OCI-LY1 (cell line): ENCODE data around the gene BTBD2.
A peak's percentile ranks its signal among the peaks of the same experiment; 100 is the strongest.

Source experiments
- H2AFZ ChIP-seq: fragments of 200-600 bp; sonication (generic), shearing (Covaris generic); 2 replicates; pipeline ENCODE4 v1.6.0; 2014; ENCODE audit warnings: antibody characterized with exemption, mild to moderate bottlenecking, low read length
- H3F3A ChIP-seq: fragments of 200-600 bp; sonication (generic), shearing (Covaris generic); 2 replicates; pipeline ENCODE4 v1.6.0; 2014; ENCODE audit warnings: mild to moderate bottlenecking, antibody characterized with exemption, low read length, moderate library complexity; ENCODE audit not compliant: insufficient read depth
- H3K27ac ChIP-seq: fragments of 200-600 bp; sonication (generic); 2 replicates; pipeline ENCODE4 v1.5.1; 2014; ENCODE audit warnings: low read length, mixed run types, mild to moderate bottlenecking, low read depth; ENCODE audit not compliant: poor library complexity, severe bottlenecking
- H3K27me3 ChIP-seq: fragments of 200-600 bp; sonication (generic); 2 replicates; pipeline ENCODE4 v1.6.0; 2014; ENCODE audit warnings: antibody characterized with exemption, mild to moderate bottlenecking, low read length, moderate library complexity; ENCODE audit not compliant: insufficient read depth
- H3K36me3 ChIP-seq: fragments of 200-600 bp; sonication (generic); 2 replicates; pipeline ENCODE4 v1.6.1; 2014; ENCODE audit warnings: mild to moderate bottlenecking, antibody characterized with exemption, low read length, moderate library complexity, mixed read lengths; ENCODE audit not compliant: insufficient read depth
- H3K4me1 ChIP-seq: fragments of 200-600 bp; sonication (generic); 2 replicates; pipeline ENCODE4 v1.5.1; 2014; ENCODE audit warnings: mild to moderate bottlenecking, low read length, moderate library complexity; ENCODE audit not compliant: insufficient read depth, severe bottlenecking
- H3K4me2 ChIP-seq: fragments of 200-600 bp; sonication (generic), shearing (Covaris generic); 2 replicates; pipeline ENCODE4 v1.6.1; 2014; ENCODE audit warnings: low read length
- H3K4me3 ChIP-seq: fragments of 200-600 bp; sonication (generic); 2 replicates; pipeline ENCODE4 v1.5.1; 2014; ENCODE audit warnings: low read length, low read depth, mild to moderate bottlenecking, mixed read lengths; ENCODE audit not compliant: poor library complexity, severe bottlenecking
- H3K79me2 ChIP-seq: fragments of 200-600 bp; shearing (Covaris generic); 2 replicates; pipeline ENCODE4 v1.6.1; 2016; ENCODE audit warnings: mixed run types, low read length, mixed read lengths; ENCODE audit not compliant: insufficient read depth
- H3K9ac ChIP-seq: fragments of 200-600 bp; sonication (generic), shearing (Covaris generic); 2 replicates; pipeline ENCODE4 v1.6.1; 2014; ENCODE audit warnings: mild to moderate bottlenecking, low read length, mixed read lengths
- H3K9me2 ChIP-seq: fragments of 200-600 bp; sonication (generic), shearing (Covaris generic); 2 replicates; pipeline ENCODE4 v1.6.1; 2014; ENCODE audit warnings: low read depth, mild to moderate bottlenecking, low read length, mixed read lengths
- H3K9me3 ChIP-seq: fragments of 200-600 bp; shearing (Covaris generic); 2 replicates; pipeline ENCODE4 v1.6.1; 2014; ENCODE audit warnings: low read length, mixed read lengths
- H4K20me1 ChIP-seq: fragments of 200-600 bp; sonication (generic), shearing (Covaris generic); 2 replicates; pipeline ENCODE4 v1.6.0; 2016; ENCODE audit warnings: mild to moderate bottlenecking, low read length; ENCODE audit not compliant: insufficient read depth
- EZH2 ChIP-seq: fragments of 200-600 bp; sonication (generic), shearing (Covaris generic); IDR thresholded peaks from 2 replicates; pipeline ENCODE4 v1.8.0; 2017; ENCODE audit warnings: borderline replicate concordance, mixed run types, mild to moderate bottlenecking, antibody characterized with exemption, low read length, moderate library complexity, mixed read lengths
- TF ChIP-seq, protein P1 (sequence below): fragments of 200-600 bp; sonication (generic), shearing (Covaris generic); IDR thresholded peaks from 2 replicates; pipeline ENCODE4 v1.5.1; 2017; ENCODE audit warnings: mild to moderate bottlenecking, antibody characterized with exemption, low read length, moderate library complexity, mixed read lengths

Gene BTBD2

DNA sequence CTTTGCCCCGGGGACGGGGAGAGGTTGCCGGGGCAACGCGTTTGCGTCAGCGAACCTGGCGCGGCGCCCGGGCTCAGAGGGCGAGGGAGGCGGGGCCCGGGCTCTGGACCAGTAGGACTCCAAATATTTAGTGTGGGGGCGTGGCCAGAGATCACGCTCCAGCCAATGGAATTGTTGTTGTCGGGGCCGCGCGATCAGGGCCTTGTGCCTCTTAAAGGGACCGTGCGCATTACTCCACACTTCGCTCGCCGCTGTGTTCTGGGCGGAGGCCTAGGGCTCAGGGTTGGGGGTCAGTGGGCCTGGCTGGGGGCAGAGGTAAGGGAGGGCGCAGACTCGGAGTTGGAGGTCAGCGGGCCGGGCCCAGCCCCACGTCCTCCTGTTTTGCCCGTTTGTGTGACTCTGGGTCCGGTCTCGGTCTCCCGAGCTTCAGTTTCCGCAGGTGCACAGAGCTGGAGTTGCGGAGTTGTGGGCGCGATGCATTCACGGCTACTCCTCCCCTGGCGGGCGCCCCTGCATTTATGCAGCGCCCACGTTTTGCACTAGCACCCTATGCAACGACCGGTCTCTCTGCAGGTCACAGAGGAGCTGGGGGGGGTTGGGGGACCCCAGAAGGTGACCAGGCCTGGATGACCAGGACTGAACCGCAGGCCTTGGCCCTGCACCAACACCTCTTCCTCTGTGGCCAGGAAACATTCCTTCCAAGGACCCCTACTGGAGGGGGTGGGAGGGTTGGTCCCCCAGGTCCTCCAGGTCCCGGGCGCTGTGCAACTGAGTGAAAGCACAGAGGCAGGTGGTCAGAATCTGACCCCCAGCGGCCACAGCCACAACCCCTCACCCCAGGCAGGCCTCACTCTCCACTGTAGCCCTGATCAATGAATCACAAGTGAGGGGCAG, 46.2 kb upstream of the BTBD2 start:
- Histone ChIP-seq H4K20me1 (no peaks in the 10 kb centered on the region), H3K4me2 (peak overlapping the region; percentile 87), H3K9me2 (no peaks in the 10 kb centered on the region), H3K79me2 (no peaks in the 10 kb centered on the region), H3K27me3 (no peaks in the 10 kb centered on the region), H3K9me3 (no peaks in the 10 kb centered on the region), H3K9ac (peak overlapping the region; percentile 83), H3K4me3 (peak overlapping the region; percentile 76), H3K36me3 (no peaks in the 10 kb centered on the region), H3F3A (no peaks in the 10 kb centered on the region), H2AFZ (no peak overlapping the region), H3K27ac (peak overlapping the region; percentile 73), H3K4me1 (peaks cover 42% of the 10 kb centered on the region)
- TF ChIP-seq EZH2, result no peak
- TF ChIP-seq, protein P1, sequence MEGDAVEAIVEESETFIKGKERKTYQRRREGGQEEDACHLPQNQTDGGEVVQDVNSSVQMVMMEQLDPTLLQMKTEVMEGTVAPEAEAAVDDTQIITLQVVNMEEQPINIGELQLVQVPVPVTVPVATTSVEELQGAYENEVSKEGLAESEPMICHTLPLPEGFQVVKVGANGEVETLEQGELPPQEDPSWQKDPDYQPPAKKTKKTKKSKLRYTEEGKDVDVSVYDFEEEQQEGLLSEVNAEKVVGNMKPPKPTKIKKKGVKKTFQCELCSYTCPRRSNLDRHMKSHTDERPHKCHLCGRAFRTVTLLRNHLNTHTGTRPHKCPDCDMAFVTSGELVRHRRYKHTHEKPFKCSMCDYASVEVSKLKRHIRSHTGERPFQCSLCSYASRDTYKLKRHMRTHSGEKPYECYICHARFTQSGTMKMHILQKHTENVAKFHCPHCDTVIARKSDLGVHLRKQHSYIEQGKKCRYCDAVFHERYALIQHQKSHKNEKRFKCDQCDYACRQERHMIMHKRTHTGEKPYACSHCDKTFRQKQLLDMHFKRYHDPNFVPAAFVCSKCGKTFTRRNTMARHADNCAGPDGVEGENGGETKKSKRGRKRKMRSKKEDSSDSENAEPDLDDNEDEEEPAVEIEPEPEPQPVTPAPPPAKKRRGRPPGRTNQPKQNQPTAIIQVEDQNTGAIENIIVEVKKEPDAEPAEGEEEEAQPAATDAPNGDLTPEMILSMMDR, result no peak

DNA sequence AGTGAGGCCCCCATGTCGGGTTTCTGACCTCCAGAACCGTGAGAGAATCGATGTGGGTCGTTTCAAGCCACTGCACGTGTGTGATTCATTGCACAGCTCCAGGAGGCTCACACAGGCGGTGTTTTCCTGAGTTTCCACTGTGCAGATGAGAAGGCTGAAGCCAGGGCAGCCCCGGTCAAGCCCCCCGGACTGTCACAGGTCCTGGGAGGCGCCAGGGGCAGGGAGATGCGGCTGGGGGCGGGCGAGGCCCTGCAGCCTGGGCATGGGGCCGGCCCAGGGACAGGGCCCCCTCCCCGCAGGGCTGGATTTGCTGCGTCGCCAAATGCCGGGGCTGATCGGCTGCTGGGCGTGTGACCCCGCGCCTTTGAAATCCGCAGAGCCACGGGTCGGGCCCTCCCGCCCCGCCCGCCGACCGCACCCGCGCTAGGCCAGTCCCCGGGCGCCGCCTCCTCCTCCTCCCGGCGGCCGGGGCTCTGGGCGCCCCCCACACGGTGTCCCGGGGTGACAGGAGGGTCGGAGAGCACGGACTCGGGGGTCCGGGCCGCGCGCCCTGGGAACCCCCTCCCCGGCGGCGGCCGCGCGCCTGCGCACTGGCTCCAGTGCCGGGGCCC, 45.5 kb upstream of the BTBD2 start:
- Histone ChIP-seq H3K4me1 (peaks cover 49% of the 10 kb centered on the region), H3K27me3 (no peaks in the 10 kb centered on the region), H3K9ac (peak overlapping the region; percentile 67), H3F3A (no peaks in the 10 kb centered on the region), H3K9me2 (no peaks in the 10 kb centered on the region), H3K27ac (peak overlapping the region; percentile 83), H3K4me2 (peak overlapping the region; percentile 65), H3K36me3 (no peaks in the 10 kb centered on the region), H2AFZ (no peak overlapping the region), H4K20me1 (no peaks in the 10 kb centered on the region), H3K9me3 (no peaks in the 10 kb centered on the region), H3K4me3 (peak overlapping the region; percentile 76), H3K79me2 (no peaks in the 10 kb centered on the region)
- no peak for TF ChIP-seq EZH2
- TF ChIP-seq, protein P1, result no peak

DNA sequence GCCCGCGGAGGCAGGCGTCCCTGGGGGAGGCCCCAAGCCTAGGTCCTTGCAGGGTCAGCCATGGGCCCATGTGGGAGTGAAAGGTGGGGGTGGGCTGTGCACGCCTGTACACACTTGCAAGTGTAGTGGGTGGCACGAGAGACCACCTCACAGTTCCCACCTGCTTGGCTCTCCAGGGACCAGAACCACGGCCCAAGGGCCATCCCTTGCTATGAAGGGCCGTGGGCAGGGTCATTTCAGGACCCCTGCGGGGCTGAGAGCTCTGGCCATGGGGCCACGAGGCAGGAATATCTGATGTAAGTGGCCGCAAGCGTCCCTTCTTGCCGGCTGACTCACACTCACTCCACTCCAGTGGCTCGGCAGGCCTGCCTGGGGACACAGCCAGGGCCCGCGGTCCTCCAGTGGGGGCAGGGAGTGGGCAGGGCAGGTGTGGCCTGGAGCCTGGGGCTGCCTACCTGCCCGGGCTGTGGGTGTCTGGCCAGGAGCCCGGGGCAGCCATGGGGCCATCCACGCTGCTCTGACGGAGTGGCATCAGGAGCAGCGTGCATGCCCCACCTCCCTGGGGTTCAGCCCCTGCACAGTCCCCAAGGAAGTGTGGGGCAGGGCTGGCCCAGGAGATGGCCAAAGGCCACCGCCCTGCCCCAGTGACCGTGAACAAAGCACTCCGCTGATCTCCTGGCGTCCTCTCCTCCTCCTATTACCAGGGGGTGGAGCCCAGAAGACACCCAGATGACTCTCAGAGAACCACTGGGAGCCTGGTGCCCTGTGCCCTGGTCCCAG, 44.1 kb upstream of the BTBD2 start:
- no peaks in the 10 kb centered on the region for H3K36me3 ChIP-seq
- peak overlapping the region; percentile 83 for H3K27ac ChIP-seq
- no peaks in the 10 kb centered on the region for H3K79me2 ChIP-seq
- peak overlapping the region; percentile 76 for H3K4me3 ChIP-seq
- peaks cover 61% of the 10 kb centered on the region for H3K4me1 ChIP-seq
- no peaks in the 10 kb centered on the region for H4K20me1 ChIP-seq
- H3K9ac ChIP-seq, result peak overlapping the region; percentile 33; the same call in 1 of the 2 replicates
- H3K4me2 ChIP-seq, result peak overlapping the region; percentile 65
- H3K9me2 ChIP-seq, result no peaks in the 10 kb centered on the region
- TF ChIP-seq, protein P1, result no peak
- no peak for TF ChIP-seq EZH2
- H3K27me3 ChIP-seq, result no peaks in the 10 kb centered on the region
- H3F3A ChIP-seq, result no peaks in the 10 kb centered on the region
- H2AFZ ChIP-seq, result no peak overlapping the region
- H3K9me3 ChIP-seq, result no peaks in the 10 kb centered on the region
